Measurements from ENCODE around the gene KCTD10.

KCTD10 gene

GRCh38 chr12:109462868-109463692 is 14.0 kb downstream of the KCTD10 start:
- DNase-seq (ENCODE audit: low spot score in 2 of 2), result no peak
- Mint-ChIP-seq H3K36me3 (ENCODE audit: insufficient read depth) (peaks cover 14% of the 10 kb centered on the region), H3K27ac (ENCODE audit: low read depth) (no peak overlapping the region), H3K9me3 (no peaks in the 10 kb centered on the region), H3K4me3 (no peak overlapping the region), H3K27me3 (no peaks in the 10 kb centered on the region), H3K4me1 (peaks cover 69% of the 10 kb centered on the region)
- ATAC-seq (replicated peaks; ENCODE audit: extremely low read depth, poor library complexity, severe bottlenecking), result no peak

- H3K9me3 Mint-ChIP-seq, result no peaks in the 10 kb centered on the region
- no peaks in the 10 kb centered on the region for H3K27me3 Mint-ChIP-seq
- H3K4me1 Mint-ChIP-seq, result peaks cover 70% of the 10 kb centered on the region
- peaks cover 19% of the 10 kb centered on the region for H3K36me3 Mint-ChIP-seq (ENCODE audit: insufficient read depth)
- H3K4me3 Mint-ChIP-seq, result no peak overlapping the region
- ATAC-seq (replicated peaks; ENCODE audit: extremely low read depth, poor library complexity, severe bottlenecking) (no peak), DNase-seq (ENCODE audit: low spot score in 2 of 2) (no peak)
- peak overlapping the region; percentile 64 for H3K27ac Mint-ChIP-seq (ENCODE audit: low read depth)
These were observed 15.0 kb downstream of the KCTD10 start for GRCh38 chr12:109461846-109462756.

- no peak for DNase-seq (ENCODE audit: low spot score in 2 of 2)
- Mint-ChIP-seq H3K36me3 (ENCODE audit: insufficient read depth) (peaks cover 27% of the 10 kb centered on the region), H3K27me3 (no peaks in the 10 kb centered on the region), H3K4me3 (no peak overlapping the region), H3K9me3 (no peaks in the 10 kb centered on the region), H3K4me1 (peaks cover 68% of the 10 kb centered on the region), H3K27ac (ENCODE audit: low read depth) (peak overlapping the region; percentile 64)
- ATAC-seq (replicated peaks; ENCODE audit: extremely low read depth, poor library complexity, severe bottlenecking), result no peak
These were observed 15.9 kb downstream of the KCTD10 start for GRCh38 chr12:109461049-109461845.

- Mint-ChIP-seq H3K9me3 (no peaks in the 10 kb centered on the region), H3K36me3 (ENCODE audit: insufficient read depth) (peaks cover 28% of the 10 kb centered on the region), H3K27me3 (no peaks in the 10 kb centered on the region), H3K4me1 (peaks cover 61% of the 10 kb centered on the region), H3K27ac (ENCODE audit: low read depth) (no peak overlapping the region), H3K4me3 (no peak overlapping the region)
- ATAC-seq (replicated peaks; ENCODE audit: extremely low read depth, poor library complexity, severe bottlenecking) (no peak), DNase-seq (ENCODE audit: low spot score in 2 of 2) (no peak)
These were observed 16.6 kb downstream of the KCTD10 start for GRCh38 chr12:109460538-109460937.

GRCh38 chr12:109459247-109459646 is 17.9 kb downstream of the KCTD10 start:
- no peaks in the 10 kb centered on the region for H3K27me3 Mint-ChIP-seq
- peaks cover 38% of the 10 kb centered on the region for H3K36me3 Mint-ChIP-seq (ENCODE audit: insufficient read depth)
- H3K4me3 Mint-ChIP-seq, result no peak overlapping the region
- H3K4me1 Mint-ChIP-seq, result peaks cover 48% of the 10 kb centered on the region
- H3K9me3 Mint-ChIP-seq, result no peaks in the 10 kb centered on the region
- DNase-seq (ENCODE audit: low spot score in 2 of 2), result no peak
- ATAC-seq (replicated peaks; ENCODE audit: extremely low read depth, poor library complexity, severe bottlenecking), result no peak
- H3K27ac Mint-ChIP-seq (ENCODE audit: low read depth), result no peak overlapping the region

DNA sequence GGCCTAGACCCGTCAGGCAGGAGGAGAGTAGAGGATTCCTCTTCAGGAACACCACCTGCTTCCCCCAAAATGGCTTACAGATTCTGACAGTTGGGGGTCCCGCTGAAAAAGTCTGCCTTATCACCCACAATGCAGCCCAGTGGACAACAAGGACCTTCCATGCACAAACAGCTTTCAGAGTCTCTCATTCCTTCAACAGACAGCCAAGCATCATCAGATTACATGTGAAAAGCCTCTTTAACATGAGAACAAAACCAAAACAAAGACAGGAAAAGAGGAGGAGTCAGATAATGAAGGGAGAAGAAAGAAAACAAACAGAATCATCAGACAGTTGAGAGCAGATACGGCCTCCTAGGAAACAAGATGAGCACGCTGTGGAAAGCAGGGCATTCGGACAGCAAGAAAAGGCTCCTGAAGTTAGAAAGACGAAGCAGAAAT is 18.3 kb downstream of the KCTD10 start:
- Mint-ChIP-seq H3K27me3 (no peaks in the 10 kb centered on the region), H3K36me3 (ENCODE audit: insufficient read depth) (peaks cover 41% of the 10 kb centered on the region), H3K4me3 (no peak overlapping the region), H3K27ac (ENCODE audit: low read depth) (no peak overlapping the region), H3K4me1 (peaks cover 43% of the 10 kb centered on the region), H3K9me3 (no peaks in the 10 kb centered on the region)
- no peak for DNase-seq (ENCODE audit: low spot score in 2 of 2)
- ATAC-seq (replicated peaks; ENCODE audit: extremely low read depth, poor library complexity, severe bottlenecking), result no peak

GRCh38 chr12:109458086-109458485 is 19.0 kb downstream of the KCTD10 start:
- Mint-ChIP-seq H3K27ac (ENCODE audit: low read depth) (no peak overlapping the region), H3K27me3 (no peaks in the 10 kb centered on the region), H3K4me3 (no peak overlapping the region), H3K4me1 (peaks cover 36% of the 10 kb centered on the region), H3K36me3 (ENCODE audit: insufficient read depth) (peaks cover 43% of the 10 kb centered on the region), H3K9me3 (no peaks in the 10 kb centered on the region)
- ATAC-seq (replicated peaks; ENCODE audit: extremely low read depth, poor library complexity, severe bottlenecking) (no peak), DNase-seq (ENCODE audit: low spot score in 2 of 2) (no peak)

- Mint-ChIP-seq H3K4me3 (no peak overlapping the region), H3K9me3 (no peaks in the 10 kb centered on the region), H3K4me1 (peaks cover 26% of the 10 kb centered on the region), H3K36me3 (ENCODE audit: insufficient read depth) (peaks cover 46% of the 10 kb centered on the region), H3K27ac (ENCODE audit: low read depth) (no peak overlapping the region), H3K27me3 (no peaks in the 10 kb centered on the region)
- DNase-seq (ENCODE audit: low spot score in 2 of 2) (no peak), ATAC-seq (replicated peaks; ENCODE audit: extremely low read depth, poor library complexity, severe bottlenecking) (no peak)
These were observed 21.4 kb downstream of the KCTD10 start for GRCh38 chr12:109455706-109456105.

DNA sequence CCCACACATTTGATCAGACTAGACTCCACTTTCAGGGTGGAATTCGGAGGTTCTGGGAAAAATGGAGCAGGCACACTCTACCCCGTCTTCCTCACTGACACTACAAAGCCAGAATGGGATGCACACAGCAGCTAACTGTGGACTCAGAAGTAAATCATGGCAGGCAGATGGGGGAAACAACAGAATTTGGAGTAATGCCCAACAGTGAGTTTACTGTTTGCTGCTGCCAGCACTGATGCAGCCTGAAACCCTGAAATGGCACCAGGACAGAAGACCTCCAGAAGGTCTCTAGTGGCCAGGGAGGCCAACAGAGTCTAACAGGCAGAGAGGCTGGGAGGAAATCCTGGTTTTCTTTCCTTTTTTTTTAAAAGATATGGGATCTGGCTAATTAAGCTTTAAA is 24.6 kb downstream of the KCTD10 start:
- ATAC-seq (replicated peaks; ENCODE audit: extremely low read depth, poor library complexity, severe bottlenecking) (no peak), DNase-seq (ENCODE audit: low spot score in 2 of 2) (no peak)
- no peak overlapping the region for H3K27ac Mint-ChIP-seq (ENCODE audit: low read depth)
- no peaks in the 10 kb centered on the region for H3K27me3 Mint-ChIP-seq
- H3K36me3 Mint-ChIP-seq (ENCODE audit: insufficient read depth), result peaks cover 41% of the 10 kb centered on the region
- peaks cover 17% of the 10 kb centered on the region for H3K4me1 Mint-ChIP-seq
- no peak overlapping the region for H3K4me3 Mint-ChIP-seq
- H3K9me3 Mint-ChIP-seq, result no peaks in the 10 kb centered on the region

DNA sequence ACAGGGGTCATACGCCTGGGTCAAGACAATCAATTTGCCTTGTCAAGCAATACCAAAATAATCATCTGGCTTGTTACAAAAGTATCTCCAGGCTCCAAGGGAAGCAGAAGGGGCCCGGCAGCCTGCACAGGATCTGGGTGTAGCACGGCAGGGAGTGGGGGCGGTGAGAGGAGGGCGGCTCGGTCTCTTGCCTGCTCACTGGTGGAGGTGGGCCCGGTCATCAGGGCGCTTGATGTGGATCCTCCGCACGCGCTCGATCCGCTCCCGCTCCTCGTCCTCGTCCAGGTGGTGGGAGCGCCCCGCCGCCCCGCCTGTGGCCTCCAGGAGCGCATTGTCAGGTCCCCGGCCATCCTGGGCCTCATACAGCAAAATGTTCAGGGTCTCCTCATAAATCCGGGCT is 25.7 kb downstream of the KCTD10 start:
- peak overlapping the region; percentile 58 for H3K27ac Mint-ChIP-seq (ENCODE audit: low read depth)
- H3K4me3 Mint-ChIP-seq, result peak overlapping the region; percentile 40
- no peak for ATAC-seq (replicated peaks; ENCODE audit: extremely low read depth, poor library complexity, severe bottlenecking)
- peaks cover 17% of the 10 kb centered on the region for H3K4me1 Mint-ChIP-seq
- no peaks in the 10 kb centered on the region for H3K27me3 Mint-ChIP-seq
- peaks cover 38% of the 10 kb centered on the region for H3K36me3 Mint-ChIP-seq (ENCODE audit: insufficient read depth)
- no peaks in the 10 kb centered on the region for H3K9me3 Mint-ChIP-seq
- no peak for DNase-seq (ENCODE audit: low spot score in 2 of 2)

DNA sequence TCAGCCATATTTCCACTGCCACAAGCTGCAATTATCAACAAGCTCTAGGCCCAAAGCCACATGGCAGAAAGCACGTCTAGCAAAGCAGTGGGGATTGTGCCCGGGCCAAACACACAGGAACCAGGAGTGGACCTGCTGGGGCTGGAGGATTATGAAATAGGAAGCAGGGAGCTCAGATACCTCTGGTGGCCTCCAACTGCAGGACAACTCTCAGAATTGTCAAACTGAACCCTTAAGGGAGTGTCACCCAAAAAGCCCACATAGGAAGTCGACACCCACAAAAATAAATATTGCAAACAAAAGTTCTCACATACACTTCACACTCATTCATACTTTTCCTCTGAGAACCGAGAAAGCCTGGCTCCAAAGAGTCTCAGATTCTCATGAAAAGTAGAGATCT is 26.1 kb downstream of the KCTD10 start:
- Mint-ChIP-seq H3K4me3 (peak overlapping the region; percentile 40), H3K4me1 (peaks cover 17% of the 10 kb centered on the region), H3K9me3 (no peaks in the 10 kb centered on the region), H3K36me3 (ENCODE audit: insufficient read depth) (peaks cover 34% of the 10 kb centered on the region), H3K27ac (ENCODE audit: low read depth) (peak overlapping the region; percentile 58), H3K27me3 (no peaks in the 10 kb centered on the region)
- DNase-seq (ENCODE audit: low spot score in 2 of 2) (no peak), ATAC-seq (replicated peaks; ENCODE audit: extremely low read depth, poor library complexity, severe bottlenecking) (no peak)

DNA sequence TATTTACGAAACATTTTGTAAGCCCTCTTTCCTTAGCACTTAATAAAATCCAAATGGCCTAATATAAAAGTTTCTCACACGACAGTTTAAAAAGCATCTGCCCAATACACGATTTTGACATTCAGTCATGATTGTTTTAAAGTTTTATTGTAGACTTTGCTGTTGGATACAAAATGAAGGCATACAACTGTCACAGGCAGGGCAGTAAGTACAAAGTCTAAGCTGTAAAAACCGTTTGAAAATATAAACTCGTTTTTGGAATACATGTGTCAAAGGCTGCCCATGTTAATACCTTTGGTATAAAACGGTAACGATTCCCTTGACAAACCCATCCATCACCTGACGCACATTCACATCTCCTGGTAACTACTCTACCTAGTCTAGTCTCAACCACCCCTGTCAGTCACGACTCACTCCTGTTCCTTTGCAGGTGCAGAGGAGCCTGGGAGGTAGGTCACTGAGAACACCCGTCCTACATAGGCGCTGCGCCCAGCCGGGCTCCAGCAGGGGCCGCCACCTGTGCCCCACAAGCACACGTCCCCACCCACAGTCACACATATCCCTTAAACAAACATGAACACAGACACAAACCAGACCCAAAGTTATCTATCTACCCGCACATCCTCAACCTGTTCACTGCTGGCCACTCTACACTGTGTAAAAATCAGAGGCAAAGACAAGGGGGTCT is 27.1 kb downstream of the KCTD10 start:
- H3K9me3 Mint-ChIP-seq, result no peaks in the 10 kb centered on the region
- DNase-seq (ENCODE audit: low spot score in 2 of 2), result no peak
- no peak overlapping the region for H3K4me3 Mint-ChIP-seq
- peaks cover 34% of the 10 kb centered on the region for H3K36me3 Mint-ChIP-seq (ENCODE audit: insufficient read depth)
- H3K4me1 Mint-ChIP-seq, result peaks cover 17% of the 10 kb centered on the region
- H3K27me3 Mint-ChIP-seq, result no peaks in the 10 kb centered on the region
- peak overlapping the region; percentile 58 for H3K27ac Mint-ChIP-seq (ENCODE audit: low read depth)
- no peak for ATAC-seq (replicated peaks; ENCODE audit: extremely low read depth, poor library complexity, severe bottlenecking)
